Keratinocyte (primary cell): ENCODE data around the gene SOD1. TPM values are rescaled to one million over a fixed set of nuclear protein-coding genes. Genes with fewer than 3 reads are reported as not detected.

Experiments
- DNase-seq: peaks from one replicate; pipeline ENCODE4 v3.0.0-alpha.2; 2011; ENCODE audit warnings: low read depth, missing footprints, low spot score
- FAIRE-seq: peaks from 2 replicates; lab custom pipeline; 2011; peaks lifted over from hg19 to GRCh38; lab: Jason Lieb, UNC
- H2AFZ ChIP-seq: 2 replicates; pipeline ENCODE4 v1.6.0; 2012; ENCODE audit warnings: low read length, control low read depth, inconsistent platforms; ENCODE audit not compliant: control insufficient read depth
- H3K27ac ChIP-seq: 2 replicates; pipeline ENCODE4 v1.5.1; 2011; ENCODE audit warnings: low read length; ENCODE audit not compliant: control insufficient read depth, insufficient read depth
- H3K27me3 ChIP-seq: 3 replicates; pipeline ENCODE4 v1.6.0; 2011; ENCODE audit warnings: low read length; ENCODE audit not compliant: control insufficient read depth, insufficient read depth; ENCODE audit errors: extremely low read depth
- H3K36me3 ChIP-seq, 2 experiments: 2 replicates in 1 of 2; 3 replicates in 1 of 2; pipeline ENCODE4 v1.5.1; 2011; ENCODE audit warnings: low read length in 2 of 2, mild to moderate bottlenecking in 1 of 2; ENCODE audit not compliant: control insufficient read depth in 2 of 2, insufficient read depth in 2 of 2; ENCODE audit errors: extremely low read depth in 1 of 2
- H3K4me1 ChIP-seq: 3 replicates; pipeline ENCODE4 v1.5.1; 2011; ENCODE audit warnings: low read length; ENCODE audit not compliant: control insufficient read depth, insufficient read depth; ENCODE audit errors: extremely low read depth
- H3K4me2 ChIP-seq: 3 replicates; pipeline ENCODE4 v1.6.0; 2011; ENCODE audit warnings: low read depth, low read length; ENCODE audit not compliant: control insufficient read depth, insufficient read depth; ENCODE audit errors: extremely low read depth
- H3K4me3 ChIP-seq, 3 experiments: fragments of 200-600 bp in 1 of 3; sonication (generic) in 1 of 3; 2 replicates in 2 of 3; 3 replicates in 1 of 3; pipeline ENCODE4 v1.5.1; 2011 to 2016; ENCODE audit warnings: low read length in 3 of 3, mild to moderate bottlenecking in 3 of 3, control low read depth in 2 of 3, inconsistent platforms in 1 of 3, low read depth in 1 of 3, mixed read lengths in 1 of 3, mixed run types in 1 of 3, moderate library complexity in 1 of 3; ENCODE audit not compliant: control insufficient read depth in 2 of 3, insufficient read depth in 2 of 3; ENCODE audit errors: extremely low read depth in 1 of 3
- H3K79me2 ChIP-seq: 2 replicates; pipeline ENCODE4 v1.6.0; 2012; ENCODE audit warnings: low read length; ENCODE audit not compliant: control insufficient read depth, insufficient read depth
- H3K9ac ChIP-seq: 3 replicates; pipeline ENCODE4 v1.6.0; 2011; ENCODE audit warnings: low read length; ENCODE audit not compliant: control insufficient read depth, insufficient read depth; ENCODE audit errors: extremely low read depth
- H3K9me1 ChIP-seq: 3 replicates; pipeline ENCODE4 v1.6.0; 2011; ENCODE audit warnings: low read length; ENCODE audit not compliant: control insufficient read depth, insufficient read depth; ENCODE audit errors: extremely low read depth
- H3K9me3 ChIP-seq: 2 replicates; pipeline ENCODE4 v1.5.1; 2012; ENCODE audit warnings: low read depth, low read length; ENCODE audit not compliant: control insufficient read depth
- H4K20me1 ChIP-seq: 3 replicates; pipeline ENCODE4 v1.6.0; 2011; ENCODE audit warnings: low read length; ENCODE audit not compliant: control insufficient read depth, insufficient read depth; ENCODE audit errors: extremely low read depth
- CTCF ChIP-seq, 3 experiments: IDR thresholded peaks in 1 of 3; conservative IDR thresholded peaks in 1 of 3; optimal IDR thresholded peaks in 1 of 3; 2 replicates in 2 of 3; 3 replicates in 1 of 3; pipeline versions ENCODE3 to v1.5.1; 2011; ENCODE audit warnings: low read length in 3 of 3, mild to moderate bottlenecking in 3 of 3, moderate library complexity in 2 of 3, control low read depth in 1 of 3, inconsistent platforms in 1 of 3; ENCODE audit not compliant: insufficient read depth in 2 of 3; ENCODE audit errors: extremely low read depth in 1 of 3
- EZH2 ChIP-seq: IDR thresholded peaks from one replicate; pipeline ENCODE4 v1.6.1; 2012; ENCODE audit warnings: inconsistent platforms, mild to moderate bottlenecking, low read length, moderate library complexity
- dilution Hi-C: fragments of 300-500 bp; cut with MboI; formaldehyde crosslinking; loops from one replicate; pipeline ENCODE4 v1.7.0; 2020; ENCODE audit warnings: low sequenced_read_pairs; ENCODE audit not compliant: extremely low pct_ligation_motif_present
- polyA plus RNA-seq, 5 experiments: library from polyadenylated mRNA; depleted of rRNA in 3 of 5; stranded (reverse) in 3 of 5; stranded (forward) in 1 of 5; unstranded in 1 of 5; fragments of >200 nt; gene quantifications; 1 replicate in 1 of 5; 2 replicates in 3 of 5; 3 replicates in 1 of 5; pipeline versions ENCODE4 v1.2.1 to v1.2.3, GENCODE V29; 2011 to 2012; ENCODE audit warnings: missing spikeins in 2 of 5, low read depth in 1 of 5, low replicate concordance in 1 of 5

SOD1 gene
- polyA plus RNA-seq, 1 donor (not counting 4 experiments of a cell fraction or from before 2014, with no cell fraction given) = 426 TPM

DNA sequence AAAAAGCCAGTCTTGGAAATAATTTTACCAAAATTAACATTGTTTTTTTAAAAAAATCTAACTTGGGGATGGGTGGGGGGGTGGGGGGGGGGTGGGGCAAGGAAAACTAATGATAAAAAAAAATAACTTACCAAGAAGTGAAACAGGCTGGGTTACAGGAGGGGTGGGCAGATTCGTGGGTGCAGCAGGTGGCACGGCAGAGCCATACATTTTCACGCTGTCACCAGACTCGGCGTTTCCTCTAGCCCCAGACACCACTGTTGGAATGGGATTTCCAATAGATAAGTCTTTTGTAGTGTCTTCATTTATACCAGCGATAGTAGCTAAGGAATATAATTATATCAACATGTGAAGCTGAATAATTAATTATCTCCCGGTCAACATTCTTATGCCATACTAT, 25.4 kb downstream of the SOD1 start:
- FAIRE-seq (no peak), DNase-seq (no peak)
- dilution Hi-C loops = no loop called here
- TF ChIP-seq EZH2 = no peak
- TF ChIP-seq CTCF (optimal IDR thresholded peaks at IDR 0.05 in 1 of 3, IDR thresholded peaks at IDR 0.05 in 1 of 3, conservative IDR thresholded peaks at IDR 0.05 in 1 of 3; ENCODE audit: extremely low read depth in 1 of 3, insufficient read depth in 2 of 3, low read length in 3 of 3) = no peak
- no peak overlapping the region for H3K4me2 ChIP-seq
- no peaks in the 10 kb centered on the region for H3K9me1 ChIP-seq
- no peaks in the 10 kb centered on the region for H3K4me1 ChIP-seq
- H2AFZ ChIP-seq = no peak overlapping the region
- H3K36me3 ChIP-seq = peaks cover 19 to 22% of the 10 kb centered on the region in 2 experiments
- H3K27ac ChIP-seq = no peak overlapping the region
- no peaks in the 10 kb centered on the region for H3K27me3 ChIP-seq
- no peaks in the 10 kb centered on the region for H3K9me3 ChIP-seq
- no peak overlapping the region for H3K4me3 ChIP-seq
- no peaks in the 10 kb centered on the region for H4K20me1 ChIP-seq
- H3K9ac ChIP-seq = no peak overlapping the region
- H3K79me2 ChIP-seq = no peaks in the 10 kb centered on the region

GRCh38 chr21:31686272-31686915, 26.9 kb downstream of the SOD1 start:
- dilution Hi-C loops = no loop called here
- Histone ChIP-seq H3K9me1 (no peaks in the 10 kb centered on the region), H2AFZ (no peak overlapping the region), H4K20me1 (no peaks in the 10 kb centered on the region), H3K79me2 (no peaks in the 10 kb centered on the region), H3K27me3 (no peaks in the 10 kb centered on the region), H3K27ac (no peak overlapping the region), H3K9ac (no peak overlapping the region), H3K4me3 (no peak overlapping the region), H3K4me2 (no peak overlapping the region), H3K9me3 (no peaks in the 10 kb centered on the region), H3K36me3 (peaks cover 19 to 20% of the 10 kb centered on the region in 2 experiments), H3K4me1 (no peaks in the 10 kb centered on the region)
- DNase-seq (no peak), FAIRE-seq (no peak)
- no peak for TF ChIP-seq EZH2
- no peak for TF ChIP-seq CTCF (optimal IDR thresholded peaks at IDR 0.05 in 1 of 3, IDR thresholded peaks at IDR 0.05 in 1 of 3, conservative IDR thresholded peaks at IDR 0.05 in 1 of 3; ENCODE audit: extremely low read depth in 1 of 3, insufficient read depth in 2 of 3, low read length in 3 of 3)
